Measurements from ENCODE around the gene TMEM233.

The TMEM233 gene

DNA sequence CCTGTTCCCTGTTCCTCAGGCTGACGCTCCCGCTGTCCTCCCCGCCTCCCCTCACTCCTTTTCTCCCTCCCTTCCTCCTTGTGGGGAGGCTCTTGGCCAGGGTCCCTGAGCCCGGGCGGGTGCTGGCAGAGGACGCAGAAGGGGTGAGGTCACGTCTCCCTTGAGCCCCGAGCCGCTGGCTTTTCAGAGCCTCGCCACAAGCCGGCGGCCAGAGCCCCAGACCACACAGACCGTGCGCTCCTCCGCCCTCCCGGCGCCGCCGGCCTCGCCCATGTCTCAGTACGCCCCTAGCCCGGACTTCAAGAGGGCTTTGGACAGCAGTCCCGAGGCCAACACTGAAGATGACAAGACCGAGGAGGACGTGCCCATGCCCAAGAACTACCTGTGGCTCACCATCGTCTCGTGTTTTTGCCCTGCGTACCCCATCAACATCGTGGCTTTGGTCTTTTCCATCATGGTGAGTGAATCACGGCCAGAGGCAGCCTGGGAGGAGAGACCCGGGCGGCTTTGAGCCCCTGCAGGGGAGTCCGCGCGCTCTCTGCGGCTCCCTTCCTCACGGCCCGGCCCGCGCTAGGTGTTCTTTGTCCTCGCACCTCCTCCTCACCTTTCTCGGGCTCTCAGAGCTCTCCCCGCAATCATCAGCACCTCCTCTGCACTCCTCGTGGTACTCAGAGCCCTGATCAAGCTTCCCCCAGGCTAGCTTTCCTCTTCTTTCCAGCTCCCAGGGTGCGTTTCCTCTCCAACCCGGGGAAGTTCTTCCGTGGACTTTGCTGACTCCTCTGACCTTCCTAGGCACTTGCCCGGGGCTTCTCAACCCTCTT, at the start of gene TMEM233:
TMEM233 (plus strand) TSS at position 197 of the 821 bp plus-strand sequence; CDS start at position 272, 75 bp downstream.
- no peak for DNase-seq

DNA sequence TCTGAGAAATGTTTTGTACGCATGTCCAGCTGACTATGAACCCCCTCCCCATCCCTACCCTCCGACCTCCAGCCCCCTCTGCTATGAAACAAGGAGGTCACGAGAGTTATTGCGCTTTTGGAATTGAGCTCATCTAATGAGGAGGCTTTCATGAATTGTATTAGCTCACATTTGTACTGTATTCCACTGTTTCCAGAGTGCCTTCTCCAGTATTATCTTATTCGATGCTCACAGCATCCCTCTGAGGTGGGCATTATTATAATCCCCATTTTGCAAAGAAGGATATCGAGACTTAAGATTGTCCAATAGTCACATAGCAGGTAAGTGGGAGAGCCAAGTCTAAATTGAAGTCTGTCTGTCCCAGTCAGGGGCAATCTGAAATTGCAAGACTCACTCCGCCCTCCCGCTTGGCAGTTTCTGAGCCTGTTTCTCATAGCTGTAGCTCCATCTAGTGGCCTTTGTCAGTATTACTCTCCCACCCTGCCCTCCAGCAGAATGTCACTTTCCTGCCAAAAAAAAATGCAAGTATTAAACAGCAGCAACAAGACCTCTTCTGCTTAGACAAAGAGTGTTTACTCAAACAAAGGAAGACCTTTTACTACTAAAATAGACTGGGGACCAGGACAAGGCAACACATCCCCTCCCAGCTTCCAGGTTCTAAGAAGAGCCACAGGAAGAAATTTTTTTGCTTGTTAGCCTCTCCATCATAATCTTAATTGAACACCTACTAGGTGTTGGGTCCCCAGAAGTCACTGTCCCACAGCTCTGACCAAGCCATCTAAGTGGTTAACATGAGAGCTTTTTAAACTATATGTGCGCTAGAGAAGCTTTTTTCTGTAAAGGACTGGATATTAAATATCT, 48.6 kb upstream of the TMEM233 start:
- peak; percentile 83 for DNase-seq

DNA sequence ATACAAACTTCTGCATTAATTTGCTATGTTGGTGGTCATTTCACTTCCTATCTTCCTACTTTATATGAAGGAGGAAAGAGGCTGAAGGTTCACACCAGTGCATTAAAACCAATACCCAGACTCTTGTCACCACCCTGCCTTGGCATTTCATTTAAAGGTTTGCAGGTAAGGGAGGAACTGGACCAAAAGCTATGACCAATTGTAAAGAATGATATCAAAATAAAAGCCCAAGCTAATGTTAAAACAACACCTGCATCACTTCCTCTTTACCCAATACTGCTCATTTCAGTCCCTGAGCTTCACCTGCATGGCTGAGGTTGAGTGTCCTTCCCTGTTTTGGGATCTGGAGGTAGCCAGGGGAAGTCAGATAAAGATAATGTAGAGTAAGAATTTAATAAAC, 47.2 kb upstream of the TMEM233 start:
- DNase-seq: no peak

DNA sequence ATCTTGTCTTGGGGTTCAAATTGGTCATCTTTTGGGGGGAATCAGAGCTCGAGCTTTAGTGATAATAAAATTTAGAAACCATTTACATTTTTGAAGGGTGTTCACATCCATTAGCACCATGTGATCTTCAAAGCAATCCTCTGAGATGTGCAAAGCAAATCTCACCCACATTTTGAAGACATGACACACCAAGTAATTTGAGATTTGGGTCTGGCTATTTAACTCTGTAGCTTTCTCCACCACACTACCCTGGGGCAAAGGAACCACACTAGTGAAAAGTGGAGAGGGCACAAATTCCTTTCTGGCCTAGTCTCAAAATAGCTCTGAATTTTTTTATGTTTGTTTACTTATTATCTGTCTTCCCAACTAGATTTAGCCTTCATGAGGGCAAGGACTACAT, 46.6 kb upstream of the TMEM233 start:
- DNase-seq: no peak

DNA sequence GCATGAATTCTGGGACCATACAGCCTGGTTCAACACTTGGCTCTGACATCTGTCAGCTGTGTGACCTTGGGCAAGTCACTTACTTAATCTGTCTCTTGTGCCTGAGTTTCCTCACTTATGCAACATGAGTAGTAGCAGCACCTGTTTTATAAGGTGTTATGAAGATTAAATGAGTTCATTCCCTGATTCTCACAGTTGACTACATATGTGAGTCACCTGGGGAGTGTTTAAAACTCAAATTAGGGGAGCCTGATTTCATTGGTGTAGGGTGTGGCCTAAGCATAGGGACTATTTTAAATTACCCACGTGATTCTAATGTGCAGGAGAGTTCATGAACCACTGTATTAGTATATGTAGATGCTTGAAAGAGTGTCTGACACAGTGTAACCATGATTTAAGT, 36.7 kb upstream of the TMEM233 start:
- no peak for DNase-seq

DNA sequence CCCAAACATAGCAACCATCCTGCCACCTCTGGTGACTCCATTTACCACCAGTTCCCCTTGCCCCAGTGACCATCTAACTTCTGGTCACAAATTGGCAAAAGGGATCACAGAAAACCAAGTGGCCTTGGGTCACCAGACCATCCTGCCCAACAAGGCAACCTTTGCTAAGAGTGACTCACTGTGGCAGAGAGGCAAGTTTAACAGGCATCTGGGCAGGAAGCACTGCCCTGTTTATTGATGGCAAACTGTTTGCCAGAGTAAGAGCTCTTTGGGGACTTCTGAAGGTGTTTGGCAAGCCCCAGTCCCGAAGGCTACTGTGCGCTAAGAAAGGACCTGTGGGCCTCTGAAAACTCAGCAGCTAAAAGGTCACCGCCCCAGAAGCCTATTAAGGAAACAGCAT, 28.2 kb upstream of the TMEM233 start:
- no peak for DNase-seq

DNA sequence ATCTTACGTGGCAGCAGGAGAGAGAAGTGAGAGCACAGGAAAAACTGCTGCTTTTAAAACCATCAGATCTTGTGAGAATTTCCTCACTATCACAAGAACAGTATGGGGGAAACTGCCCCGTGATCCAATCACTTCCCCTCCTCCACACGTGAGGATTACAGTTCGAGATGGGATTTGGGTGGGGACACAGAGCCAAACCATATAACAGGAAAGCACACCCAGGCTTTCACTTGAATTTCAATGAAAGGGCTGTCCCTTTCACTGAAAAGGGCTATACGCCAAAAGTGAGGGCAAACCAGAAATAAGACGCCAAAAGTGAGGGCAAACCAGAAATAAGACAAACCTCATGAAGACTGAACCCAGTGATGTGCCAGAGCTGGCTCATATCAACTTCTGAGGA, 22.8 kb upstream of the TMEM233 start:
- DNase-seq: no peak

DNA sequence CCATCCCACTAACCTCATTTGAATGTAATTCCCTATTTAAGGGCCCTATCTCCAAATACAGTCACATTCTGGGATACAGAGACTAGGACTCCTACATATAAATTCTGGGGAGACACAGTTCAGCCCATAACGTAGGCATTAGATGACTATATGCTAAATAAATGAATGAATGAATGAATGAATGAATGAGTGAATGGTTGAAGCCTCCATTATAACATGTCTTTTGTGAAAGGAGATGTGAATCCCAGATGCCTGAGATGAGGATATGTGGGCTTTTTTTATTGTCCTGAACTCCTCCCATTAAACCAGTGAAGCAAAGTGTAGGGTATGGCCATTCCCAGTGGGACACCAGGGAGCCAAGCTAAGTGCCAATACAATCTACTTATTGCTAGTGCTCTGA, 20.5 kb upstream of the TMEM233 start:
- no peak for DNase-seq

DNA sequence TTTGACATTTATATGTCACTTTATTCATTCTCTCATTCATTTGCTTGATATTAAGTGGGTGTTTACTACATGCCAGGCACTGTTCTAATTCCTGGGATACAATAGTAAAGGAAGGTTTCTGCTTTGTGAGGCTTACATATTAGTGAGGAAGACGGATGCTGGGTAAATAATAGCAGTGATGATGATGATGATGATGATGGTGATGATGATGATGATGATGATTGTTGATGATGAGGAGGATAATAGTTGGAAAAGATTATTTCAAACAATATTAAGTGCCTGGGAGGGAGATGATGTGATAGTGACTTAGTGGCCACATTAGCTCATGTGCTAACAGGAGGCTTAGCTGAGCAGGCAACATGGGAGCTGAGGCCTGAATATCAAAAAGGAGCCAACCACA, 19.3 kb upstream of the TMEM233 start:
- DNase-seq: no peak

DNA sequence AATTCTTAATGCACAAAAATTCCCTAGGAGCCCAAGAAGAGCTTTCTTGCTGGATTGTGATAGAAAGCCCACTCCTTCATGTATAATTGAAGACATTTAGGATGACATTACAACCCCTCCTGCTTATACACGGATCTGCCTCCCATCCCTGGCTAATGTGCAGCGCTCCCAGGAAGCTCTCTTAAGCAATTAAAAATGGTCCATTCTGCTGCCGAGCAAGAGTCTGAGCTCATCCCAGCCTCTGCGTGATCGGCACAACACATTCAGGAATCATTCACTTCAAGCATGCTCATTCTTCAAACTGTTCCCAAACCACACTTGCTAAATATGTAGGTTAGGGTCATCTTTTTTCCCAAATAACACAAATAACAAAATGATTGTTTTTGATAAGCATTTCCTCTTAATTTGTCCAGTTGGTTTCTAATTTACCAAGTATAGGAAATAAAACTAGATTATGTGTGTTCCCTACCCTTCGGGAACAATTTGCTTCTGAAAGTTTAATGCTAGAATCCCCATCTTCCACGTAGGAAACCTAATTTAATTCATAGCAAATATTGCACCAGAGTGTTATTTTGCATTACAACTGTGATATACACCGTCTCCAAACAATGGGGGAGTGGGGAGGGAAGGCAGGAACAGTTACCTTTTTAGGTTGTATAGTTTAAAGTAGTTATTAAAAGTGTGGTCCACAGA, 17.3 kb upstream of the TMEM233 start:
- DNase-seq: no peak

DNA sequence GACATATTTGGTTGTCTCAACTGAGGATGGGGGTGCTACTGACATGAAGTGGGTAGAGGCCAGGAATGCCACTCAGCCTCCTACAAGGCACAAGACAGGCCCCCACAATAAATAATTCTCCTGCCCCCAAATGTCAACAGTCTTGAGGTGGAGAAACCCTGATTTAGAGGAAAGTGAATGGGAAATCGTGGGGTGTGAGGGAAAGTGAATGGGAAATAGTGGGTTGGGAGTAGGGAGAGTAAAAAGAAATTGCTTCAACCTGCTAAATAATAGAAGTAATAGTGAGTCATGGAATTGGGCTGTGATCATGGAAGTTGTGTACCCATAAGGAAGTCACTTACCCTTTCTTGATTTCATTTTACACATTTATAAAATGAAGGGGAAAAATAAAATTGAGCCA, 16.7 kb upstream of the TMEM233 start:
- DNase-seq: no peak

DNA sequence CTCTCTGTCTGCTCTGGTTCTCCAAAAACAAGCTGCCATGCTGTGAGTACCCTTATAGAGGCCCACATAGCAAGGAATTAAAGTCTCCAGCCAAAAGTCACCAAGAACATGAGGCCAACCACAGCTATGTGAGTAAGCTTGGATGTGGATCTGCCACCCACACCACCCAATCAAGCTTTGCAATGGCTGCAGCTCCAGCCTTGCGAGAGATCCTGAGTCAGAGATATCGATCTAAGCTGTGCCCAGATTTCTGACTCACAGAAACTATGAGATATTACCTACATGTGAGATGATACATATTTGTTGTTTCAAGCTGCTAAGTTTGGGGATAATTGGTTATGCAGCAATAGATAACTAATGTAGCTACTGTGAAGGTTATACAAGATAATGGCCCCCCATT, 15.5 kb upstream of the TMEM233 start:
- DNase-seq: no peak

DNA sequence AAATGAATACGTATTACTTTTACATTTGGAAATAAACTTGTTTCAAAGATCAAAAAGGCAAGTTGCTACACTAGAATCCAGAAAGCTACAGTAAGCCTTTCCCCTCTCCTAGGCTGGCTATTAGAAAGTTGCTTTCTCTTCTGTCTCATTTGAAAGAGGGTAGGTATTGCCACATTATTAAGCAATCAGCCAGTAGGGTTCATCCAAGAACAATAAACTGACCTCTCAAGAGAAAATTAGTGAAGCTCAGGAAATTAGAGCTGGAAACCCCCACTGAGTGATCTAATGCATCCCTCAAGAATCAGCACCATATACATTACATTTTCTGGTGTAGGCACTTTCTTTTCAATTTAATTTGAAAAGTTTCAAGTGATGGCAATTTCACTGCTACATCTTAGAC, 4.5 kb upstream of the TMEM233 start:
- peak; percentile 19 for DNase-seq

DNA sequence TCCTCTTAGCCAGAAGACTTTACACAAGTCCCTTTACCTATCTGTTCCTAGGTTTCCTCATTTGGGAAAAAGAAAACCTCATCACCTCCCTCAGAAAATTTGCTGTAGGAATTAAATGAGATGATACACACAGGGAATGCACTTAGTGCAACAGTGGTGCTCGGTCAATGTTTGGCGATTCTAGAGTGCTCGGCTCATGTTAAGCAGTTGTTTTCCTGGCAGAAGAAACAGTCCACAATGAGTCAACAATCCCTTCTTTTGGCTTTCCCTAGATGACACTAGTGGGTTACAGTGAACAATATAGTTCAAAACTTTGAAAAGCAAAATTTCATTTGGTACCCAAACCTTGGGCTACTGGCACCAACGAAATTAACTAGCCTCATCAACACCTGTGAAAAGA, 3.9 kb upstream of the TMEM233 start:
- no peak for DNase-seq

DNA sequence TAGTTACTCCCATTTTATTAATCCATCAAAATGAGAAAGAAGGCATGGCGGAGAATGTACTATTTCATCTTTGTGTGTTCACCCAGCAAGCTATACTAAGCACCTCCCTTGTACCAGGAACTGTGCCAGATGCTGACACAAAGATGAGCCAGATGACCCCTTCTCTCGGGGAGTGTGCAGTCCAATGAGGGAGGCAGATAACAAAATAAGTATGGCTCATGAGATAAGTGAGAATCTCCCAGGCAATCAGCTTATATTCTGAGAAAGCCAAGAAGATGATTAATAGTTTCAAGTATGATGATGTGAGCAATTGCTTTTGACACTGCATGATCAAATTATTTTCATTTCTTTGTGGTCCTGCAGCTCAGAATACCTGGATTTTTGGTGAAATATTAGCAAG, 1.3 kb upstream of the TMEM233 start:
- DNase-seq: peak; percentile 25

DNA sequence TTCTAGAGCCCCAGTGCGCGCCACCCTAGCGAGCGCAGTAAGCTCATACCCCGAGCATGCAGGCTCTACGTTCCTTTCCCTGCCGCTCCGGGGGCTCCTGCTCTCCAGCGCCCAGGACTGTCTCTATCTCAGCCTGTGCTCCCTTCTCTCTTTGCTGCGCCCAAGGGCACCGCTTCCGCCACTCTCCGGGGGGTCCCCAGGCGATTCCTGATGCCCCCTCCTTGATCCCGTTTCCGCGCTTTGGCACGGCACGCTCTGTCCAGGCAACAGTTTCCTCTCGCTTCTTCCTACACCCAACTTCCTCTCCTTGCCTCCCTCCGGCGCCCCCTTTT, 791 bp downstream of the TMEM233 start:
- no peak for DNase-seq

DNA sequence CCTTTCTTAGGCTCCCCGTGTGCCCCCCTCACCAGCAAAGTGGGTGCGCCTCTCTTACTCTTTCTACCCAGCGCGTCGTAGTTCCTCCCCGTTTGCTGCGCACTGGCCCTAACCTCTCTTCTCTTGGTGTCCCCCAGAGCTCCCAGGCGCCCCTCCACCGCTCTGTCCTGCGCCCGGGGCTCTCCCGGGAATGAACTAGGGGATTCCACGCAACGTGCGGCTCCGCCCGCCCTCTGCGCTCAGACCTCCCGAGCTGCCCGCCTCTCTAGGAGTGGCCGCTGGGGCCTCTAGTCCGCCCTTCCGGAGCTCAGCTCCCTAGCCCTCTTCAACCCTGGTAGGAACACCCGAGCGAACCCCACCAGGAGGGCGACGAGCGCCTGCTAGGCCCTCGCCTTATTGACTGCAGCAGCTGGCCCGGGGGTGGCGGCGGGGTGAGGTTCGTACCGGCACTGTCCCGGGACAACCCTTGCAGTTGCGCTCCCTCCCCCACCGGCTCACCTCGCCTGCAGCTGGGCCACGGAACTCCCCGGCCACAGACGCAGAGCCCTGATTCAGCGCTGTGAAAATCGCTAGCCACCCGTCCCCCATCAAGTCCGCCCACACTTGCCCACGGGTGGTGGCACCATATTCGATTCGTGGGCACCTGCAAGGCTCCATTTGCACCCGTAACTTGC, 1.3 kb downstream of the TMEM233 start:
- DNase-seq: no peak

DNA sequence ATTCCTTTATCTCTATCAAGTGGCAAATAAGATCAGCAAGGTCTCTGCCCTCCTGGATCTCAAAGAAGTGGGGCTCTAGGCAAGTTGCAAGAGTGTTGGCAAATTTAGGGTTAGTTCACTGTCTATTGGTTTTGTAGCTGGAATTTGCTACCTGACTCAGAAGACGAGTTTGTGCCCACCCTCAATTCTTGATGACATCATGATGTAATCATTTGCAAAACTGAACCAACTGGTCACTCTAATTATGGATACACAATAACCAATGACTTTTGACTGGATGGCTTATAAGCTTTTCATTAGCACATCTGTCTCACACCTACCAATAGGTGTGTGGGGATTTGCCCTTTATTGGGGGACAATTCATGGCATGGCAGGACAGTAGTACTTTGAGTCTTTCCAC, 4.6 kb downstream of the TMEM233 start:
- no peak for DNase-seq

DNA sequence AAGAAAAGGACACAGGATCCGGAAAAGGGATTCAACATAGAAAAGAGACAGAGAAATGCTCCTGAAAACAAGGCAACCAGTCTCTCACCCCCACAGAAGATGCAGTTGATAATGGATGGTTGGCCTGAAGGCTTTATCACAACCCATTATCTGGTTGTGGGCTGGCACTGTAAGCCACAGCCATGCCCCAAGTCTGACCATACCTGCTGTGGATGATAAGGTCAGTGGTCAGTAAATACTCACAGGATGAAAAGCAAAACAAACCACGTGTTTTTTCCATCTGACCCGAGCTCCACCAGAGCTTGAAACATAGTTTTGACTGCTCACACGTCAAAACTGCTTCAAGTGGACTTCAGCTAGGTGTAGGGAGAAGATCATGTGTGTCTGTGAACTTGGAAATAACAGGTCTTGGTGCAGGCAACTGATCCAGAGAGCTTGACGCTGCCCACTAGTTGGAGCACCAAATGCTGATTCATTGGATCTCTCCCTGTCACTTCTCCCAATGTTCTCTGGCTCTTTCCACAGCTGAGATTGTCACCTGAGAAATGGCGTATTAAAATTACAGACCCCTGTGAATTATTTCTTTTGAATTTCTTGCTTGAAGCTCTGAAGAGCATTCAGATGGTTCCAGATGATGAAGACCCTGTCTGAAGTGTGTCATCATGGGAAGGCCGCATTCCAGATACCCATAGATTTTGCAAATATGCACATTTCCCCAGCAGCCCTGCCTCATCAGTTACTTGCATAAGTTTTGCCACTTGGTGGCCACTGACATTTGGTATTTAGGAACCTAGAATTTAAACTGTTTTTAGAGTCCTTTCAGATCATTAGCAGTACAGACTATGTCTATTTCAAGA, 8.5 kb downstream of the TMEM233 start:
- peak; percentile 48 for DNase-seq

DNA sequence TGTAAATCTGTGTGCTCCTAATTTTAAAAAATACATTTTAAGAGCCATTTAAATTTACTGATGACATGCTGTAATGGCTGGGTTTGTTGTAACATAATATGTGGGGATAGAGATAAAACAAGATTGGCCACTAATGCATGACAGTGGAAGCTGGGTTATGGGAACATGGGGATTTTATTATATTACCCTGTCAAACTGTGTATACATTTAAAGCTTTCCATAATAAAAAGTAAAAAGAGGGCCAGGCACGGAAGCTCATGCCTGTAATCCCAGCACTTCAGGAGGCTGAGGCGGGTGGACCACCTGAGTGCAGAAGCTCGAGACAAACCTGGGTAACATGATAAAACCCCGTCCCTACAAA, 9.1 kb downstream of the TMEM233 start:
- no peak for DNase-seq

DNA sequence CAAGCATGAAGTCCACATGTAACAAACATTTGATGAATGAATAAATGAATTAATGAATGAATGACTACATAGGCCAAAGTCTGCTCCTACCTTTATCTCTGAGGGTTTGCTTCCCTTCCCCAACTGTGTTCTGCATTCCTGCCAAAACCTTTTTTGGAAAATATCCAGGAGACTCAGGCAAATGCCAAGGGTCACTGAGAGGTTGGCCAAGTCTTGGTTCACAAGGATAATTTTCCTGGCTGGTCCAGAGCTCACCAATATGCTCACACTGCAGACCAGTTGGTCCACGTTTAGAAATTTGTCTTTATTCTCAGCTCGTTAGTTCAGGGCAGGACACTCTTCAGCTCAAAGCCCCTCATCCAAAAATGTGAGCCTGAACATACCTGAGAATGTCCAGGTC, 10.2 kb downstream of the TMEM233 start:
- DNase-seq: no peak

DNA sequence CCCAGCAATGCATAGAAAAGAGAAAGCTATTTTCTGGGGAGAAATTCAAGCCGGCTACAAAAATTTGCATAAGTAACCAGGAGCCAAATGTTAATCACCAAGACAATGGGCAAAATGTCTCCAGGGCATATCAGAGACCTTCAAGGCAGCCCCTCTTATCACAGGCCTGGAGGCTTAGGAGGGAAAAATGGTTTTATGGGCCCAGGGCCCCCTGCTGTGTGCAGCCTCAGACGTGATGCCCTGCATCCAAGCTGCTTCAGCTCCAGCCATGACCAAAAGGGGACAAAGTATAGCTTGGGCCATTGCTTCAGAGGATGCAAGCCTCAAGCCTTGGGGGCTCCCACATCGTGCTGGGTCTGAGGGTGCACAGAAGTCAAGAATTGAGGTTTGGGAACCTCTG, 15.8 kb downstream of the TMEM233 start:
- DNase-seq: no peak
